AG10803 (cell line): ENCODE data around the gene TNK1.

Experiments used
- DNase-seq: peaks from one replicate; pipeline ENCODE4 v3.0.0; 2010; ENCODE audit warnings: low read depth
- H3K4me3 ChIP-seq: 2 replicates; pipeline ENCODE4 v1.5.1; 2011; ENCODE audit warnings: mild to moderate bottlenecking, low read length, control low read depth
- TF ChIP-seq, protein P1 (sequence below): conservative IDR thresholded peaks from 2 replicates; pipeline ENCODE4 v1.5.1; 2011; ENCODE audit warnings: mild to moderate bottlenecking, low read length, control low read depth, inconsistent platforms

Gene TNK1

DNA sequence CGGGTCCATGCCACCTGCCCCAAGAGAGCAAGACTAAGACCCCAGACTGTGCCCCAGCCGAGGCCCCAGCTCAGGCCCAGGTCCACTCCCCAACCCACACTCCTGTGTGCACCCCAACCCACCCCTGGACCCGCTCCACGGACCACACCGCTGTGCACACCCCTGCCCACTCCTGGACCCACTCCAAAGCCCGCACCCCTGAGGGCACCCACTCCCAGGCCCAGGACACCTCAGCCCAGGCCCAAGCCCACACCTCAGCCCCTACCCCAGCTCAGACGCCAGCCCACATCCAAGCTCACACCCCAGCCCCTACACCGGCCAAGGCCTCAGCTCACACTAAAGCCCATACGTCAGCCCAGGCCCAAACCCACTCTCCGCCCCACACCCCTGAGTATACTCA, 48.8 kb downstream of the TNK1 start:
- no peak for DNase-seq
- TF ChIP-seq, protein P1, sequence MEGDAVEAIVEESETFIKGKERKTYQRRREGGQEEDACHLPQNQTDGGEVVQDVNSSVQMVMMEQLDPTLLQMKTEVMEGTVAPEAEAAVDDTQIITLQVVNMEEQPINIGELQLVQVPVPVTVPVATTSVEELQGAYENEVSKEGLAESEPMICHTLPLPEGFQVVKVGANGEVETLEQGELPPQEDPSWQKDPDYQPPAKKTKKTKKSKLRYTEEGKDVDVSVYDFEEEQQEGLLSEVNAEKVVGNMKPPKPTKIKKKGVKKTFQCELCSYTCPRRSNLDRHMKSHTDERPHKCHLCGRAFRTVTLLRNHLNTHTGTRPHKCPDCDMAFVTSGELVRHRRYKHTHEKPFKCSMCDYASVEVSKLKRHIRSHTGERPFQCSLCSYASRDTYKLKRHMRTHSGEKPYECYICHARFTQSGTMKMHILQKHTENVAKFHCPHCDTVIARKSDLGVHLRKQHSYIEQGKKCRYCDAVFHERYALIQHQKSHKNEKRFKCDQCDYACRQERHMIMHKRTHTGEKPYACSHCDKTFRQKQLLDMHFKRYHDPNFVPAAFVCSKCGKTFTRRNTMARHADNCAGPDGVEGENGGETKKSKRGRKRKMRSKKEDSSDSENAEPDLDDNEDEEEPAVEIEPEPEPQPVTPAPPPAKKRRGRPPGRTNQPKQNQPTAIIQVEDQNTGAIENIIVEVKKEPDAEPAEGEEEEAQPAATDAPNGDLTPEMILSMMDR: no peak
- H3K4me3 ChIP-seq: no peak overlapping the region

DNA sequence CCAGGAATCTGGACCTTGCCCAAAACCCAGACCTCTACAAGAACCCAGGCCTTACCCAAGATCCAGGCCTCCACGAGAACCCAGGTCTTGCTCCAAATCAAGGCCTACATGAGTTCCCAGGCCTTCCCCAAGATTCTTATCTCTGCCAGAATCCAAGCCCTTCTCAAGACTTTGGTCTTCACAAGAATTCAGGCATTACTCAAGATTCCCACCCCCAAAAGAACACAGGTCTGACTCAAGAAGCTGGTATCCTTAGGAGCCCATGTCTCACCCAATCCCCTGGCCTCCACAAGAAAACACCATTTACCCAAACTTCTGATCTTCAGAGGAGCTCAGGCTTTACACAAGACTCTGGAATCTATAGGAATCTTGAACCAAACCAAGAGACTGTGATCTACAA, 50.3 kb downstream of the TNK1 start:
- DNase-seq: peak; percentile 48
- TF ChIP-seq, protein P1: no peak
- H3K4me3 ChIP-seq: no peak overlapping the region

DNA sequence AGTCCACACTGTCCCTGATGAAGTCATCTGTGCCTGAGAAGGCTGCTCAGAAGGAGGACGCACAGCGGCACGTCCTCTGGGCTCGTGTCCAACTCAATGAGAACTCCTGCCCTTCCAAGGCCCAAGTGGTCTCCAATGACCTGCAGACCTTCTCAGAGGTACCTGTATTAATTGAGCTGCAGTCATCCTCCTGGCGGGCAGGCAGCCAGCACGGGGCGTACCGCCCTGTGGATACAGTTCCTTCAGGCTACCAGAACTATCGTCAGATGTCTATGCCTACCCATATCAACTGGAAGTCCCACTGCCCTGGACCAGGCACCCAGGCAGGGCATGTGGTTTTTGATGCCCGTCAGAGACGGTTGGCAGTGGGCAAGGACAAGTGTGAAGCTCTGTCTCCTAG, 51.4 kb downstream of the TNK1 start:
- TF ChIP-seq, protein P1: no peak
- DNase-seq: no peak
- H3K4me3 ChIP-seq: no peak overlapping the region

DNA sequence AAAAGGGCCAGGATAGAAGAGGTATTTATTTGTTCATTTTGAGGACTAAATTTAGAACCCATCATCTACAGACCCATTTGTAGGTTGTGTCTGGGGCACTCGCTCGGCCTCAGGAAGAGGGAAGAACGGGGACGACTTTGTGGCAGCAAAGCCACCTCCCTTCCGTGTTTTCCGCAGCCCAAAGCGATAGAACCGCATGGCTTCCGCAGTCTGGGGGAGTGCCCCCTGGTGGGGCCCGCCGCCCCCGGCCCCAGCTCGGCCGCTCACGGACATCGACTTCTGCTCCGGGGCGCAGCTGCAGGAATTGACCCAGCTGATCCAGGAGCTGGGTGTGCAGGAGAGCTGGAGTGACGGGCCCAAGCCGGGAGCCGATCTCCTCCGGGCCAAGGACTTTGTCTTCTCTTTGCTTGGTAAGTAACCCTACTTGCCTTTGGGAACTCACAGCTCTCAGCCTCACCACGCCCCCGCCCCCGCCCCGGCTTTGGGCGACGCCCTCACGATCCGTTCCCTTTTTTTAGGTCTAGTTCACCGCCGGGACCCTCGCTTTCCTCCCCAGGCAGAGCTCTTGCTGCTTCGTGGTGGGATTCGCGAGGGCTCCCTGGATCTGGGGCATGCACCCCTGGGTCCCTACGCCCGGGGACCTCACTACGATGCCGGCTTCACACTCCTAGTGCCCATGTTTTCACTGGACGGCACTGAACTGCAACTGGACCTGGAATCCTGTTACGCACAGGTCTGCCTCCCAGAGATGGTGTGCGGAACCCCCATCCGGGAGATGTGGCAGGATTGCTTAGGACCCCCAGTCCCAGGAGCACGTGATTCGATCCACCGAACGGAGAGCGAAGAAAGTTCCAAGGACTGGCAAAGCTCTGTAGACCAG, 55.0 kb downstream of the TNK1 start:
- TF ChIP-seq, protein P1: no peak; the same call in 1 of the 2 replicates

DNA sequence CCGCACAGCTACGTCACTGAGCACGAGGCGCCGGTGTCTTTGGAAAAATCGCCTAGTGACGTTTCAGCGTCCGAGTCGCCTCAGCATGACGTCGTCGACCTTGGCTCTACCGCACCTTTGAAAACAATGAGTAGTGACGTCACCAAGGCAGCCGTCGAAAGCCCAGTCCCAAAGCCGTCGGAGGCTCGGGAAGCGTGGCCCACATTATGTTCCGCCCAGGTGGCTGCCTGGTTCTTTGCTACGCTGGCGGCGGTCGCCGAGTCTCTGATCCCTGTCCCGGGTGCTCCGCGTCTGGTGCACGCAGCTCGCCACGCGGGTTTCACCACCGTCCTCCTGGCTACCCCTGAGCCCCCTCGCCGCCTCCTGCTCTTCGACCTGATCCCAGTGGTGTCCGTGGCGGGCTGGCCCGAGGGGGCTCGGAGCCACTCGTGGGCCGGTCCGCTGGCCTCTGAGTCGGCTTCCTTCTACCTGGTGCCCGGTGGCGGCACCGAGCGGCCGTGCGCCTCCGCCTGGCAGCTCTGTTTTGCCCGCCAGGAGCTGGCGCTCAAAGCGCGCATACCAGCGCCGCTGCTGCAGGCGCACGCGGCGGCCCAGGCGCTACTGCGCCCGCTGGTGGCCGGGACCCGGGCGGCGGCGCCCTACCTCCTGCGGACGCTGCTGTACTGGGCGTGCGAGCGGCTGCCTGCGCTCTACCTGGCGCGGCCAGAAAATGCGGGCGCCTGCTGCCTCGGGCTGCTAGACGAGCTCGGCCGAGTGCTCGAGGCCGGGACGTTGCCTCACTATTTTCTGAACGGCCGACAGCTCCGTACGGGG, 55.9 kb downstream of the TNK1 start:
- H3K4me3 ChIP-seq: peak overlapping the region; percentile 44
- peak; percentile 67 for DNase-seq

More for the DNA sequence above, 55.0 kb downstream of the TNK1 start:
- no peak for DNase-seq
- H3K4me3 ChIP-seq: peak overlapping the region; percentile 45

DNA sequence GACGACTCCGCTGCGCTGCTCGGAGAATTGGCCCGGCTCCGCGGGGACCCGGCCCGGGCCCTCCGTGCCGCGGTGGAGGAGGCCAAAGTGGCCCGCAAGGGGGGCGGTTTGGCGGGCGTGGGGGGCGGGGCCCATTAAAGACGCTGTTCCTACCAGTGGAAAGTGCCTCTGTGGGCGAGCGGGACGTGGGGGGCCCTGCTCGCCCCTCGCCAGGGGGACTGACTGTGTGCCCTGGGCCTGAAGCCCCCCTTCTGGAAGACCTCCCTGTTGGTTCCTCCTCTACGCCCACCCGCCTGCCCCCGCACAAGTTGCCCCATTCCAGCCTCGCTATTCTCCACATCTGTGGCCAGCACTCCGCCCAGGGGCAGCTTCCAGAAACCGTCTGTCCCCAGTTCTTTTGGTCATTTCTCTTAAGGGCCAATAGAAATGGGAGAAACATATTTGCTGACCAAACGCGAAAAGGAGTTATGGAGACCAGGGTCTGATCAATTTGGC, 56.5 kb downstream of the TNK1 start:
- DNase-seq: no peak

More for the DNA sequence above, 55.9 kb downstream of the TNK1 start:
- TF ChIP-seq, protein P1: peak; percentile 39

More for the DNA sequence above, 56.5 kb downstream of the TNK1 start:
- TF ChIP-seq, protein P1: no peak
- H3K4me3 ChIP-seq: peak overlapping the region; percentile 44
